NCI-H1417 (cell line): Measurements from ENCODE around the gene PTPRM.
A peak's percentile ranks its signal among the peaks of the same experiment; 100 is the strongest.
"Not testable (repeated sequence)": the region's sequence is repeated elsewhere in the genome, so short reads cannot be mapped to it uniquely, and the experiment has no call there.

Experiments
- DNase-seq, 3 experiments: peaks; one replicate each; lab custom pipeline; 2025; lab: John Stamatoyannopoulos, UW

The PTPRM gene

GRCh38 chr18:8427339-8427738 is 860.2 kb downstream of the PTPRM start:
- no peak for DNase-seq

- DNase-seq: no peak
These were observed 861.8 kb downstream of the PTPRM start for GRCh38 chr18:8428951-8429350.

- DNase-seq: no peak
These were observed 863.9 kb downstream of the PTPRM start for GRCh38 chr18:8431036-8431435.

- DNase-seq: no peak
These were observed 866.2 kb downstream of the PTPRM start for GRCh38 chr18:8433323-8433722.

GRCh38 chr18:8433771-8434170 is 866.7 kb downstream of the PTPRM start:
- DNase-seq: no peak

- no peak for DNase-seq
These were observed 868.3 kb downstream of the PTPRM start for GRCh38 chr18:8435376-8435775.

- DNase-seq: no peak
These were observed 871.9 kb downstream of the PTPRM start for GRCh38 chr18:8439055-8439454.

GRCh38 chr18:8443505-8443904 is 876.4 kb downstream of the PTPRM start:
- no peak for DNase-seq

- DNase-seq: not testable (repeated sequence)
These were observed 879.8 kb downstream of the PTPRM start for GRCh38 chr18:8446936-8447335.

- no peak for DNase-seq
These were observed 881.0 kb downstream of the PTPRM start for GRCh38 chr18:8448130-8448529.

- DNase-seq: peak in 1 of 3 experiments; percentile 1
These were observed 882.9 kb downstream of the PTPRM start for GRCh38 chr18:8450013-8450412.

- no peak for DNase-seq
These were observed 884.0 kb downstream of the PTPRM start for GRCh38 chr18:8450898-8451665.

- DNase-seq: no peak
These were observed 886.4 kb downstream of the PTPRM start for GRCh38 chr18:8453528-8453927.

GRCh38 chr18:8454136-8454535 is 887.0 kb downstream of the PTPRM start:
- DNase-seq: no peak

GRCh38 chr18:8455661-8456614 is 888.8 kb downstream of the PTPRM start:
- DNase-seq: peak in 2 of 3 experiments; percentile 3 to 40
